Activated effector memory CD4-positive, alpha-beta T cell treated with Interleukin-2 at 50 U/mL for 16 hours (primary cell): ENCODE data around the gene UBAC1.
"Not testable (repeated sequence)": the region's sequence is repeated elsewhere in the genome, so short reads cannot be mapped to it uniquely, and the experiment has no call there.

Experiments
- DNase-seq: peaks from one replicate; pipeline ENCODE4 v3.0.0-alpha.2; 2020

The UBAC1 gene

DNA sequence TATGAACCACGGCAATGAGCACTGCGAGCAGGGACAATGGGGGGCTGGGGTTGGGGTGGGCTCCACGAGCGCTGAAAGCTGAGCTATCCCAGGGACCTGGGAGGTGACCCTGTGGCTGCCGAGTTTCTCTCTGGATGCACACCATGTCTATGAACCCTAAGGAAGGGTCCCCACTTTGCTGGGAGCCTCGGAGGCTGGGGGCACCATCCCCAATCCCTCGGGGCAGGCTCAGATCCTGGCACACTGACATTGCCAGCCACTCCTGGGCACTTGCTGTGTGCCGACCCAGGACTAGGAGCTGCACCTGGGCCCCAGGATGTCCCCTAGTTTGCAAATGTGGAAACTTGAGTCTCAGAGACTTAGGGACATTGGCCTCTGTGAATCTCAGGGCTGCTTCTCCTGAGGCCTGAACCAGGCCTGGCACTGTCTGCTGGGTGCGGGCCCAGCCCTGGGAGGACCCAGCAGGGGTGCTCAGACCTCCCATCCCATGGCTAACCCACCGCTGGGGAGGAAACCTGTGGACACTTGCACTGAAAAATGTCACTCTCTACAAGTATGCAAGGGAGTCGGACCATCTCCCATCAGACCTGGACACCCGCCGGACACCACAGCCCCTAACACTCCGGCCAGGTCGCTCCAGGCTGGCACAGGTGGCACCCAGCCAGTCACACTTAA is 40.8 kb downstream of the UBAC1 start:
- DNase-seq = no peak

DNA sequence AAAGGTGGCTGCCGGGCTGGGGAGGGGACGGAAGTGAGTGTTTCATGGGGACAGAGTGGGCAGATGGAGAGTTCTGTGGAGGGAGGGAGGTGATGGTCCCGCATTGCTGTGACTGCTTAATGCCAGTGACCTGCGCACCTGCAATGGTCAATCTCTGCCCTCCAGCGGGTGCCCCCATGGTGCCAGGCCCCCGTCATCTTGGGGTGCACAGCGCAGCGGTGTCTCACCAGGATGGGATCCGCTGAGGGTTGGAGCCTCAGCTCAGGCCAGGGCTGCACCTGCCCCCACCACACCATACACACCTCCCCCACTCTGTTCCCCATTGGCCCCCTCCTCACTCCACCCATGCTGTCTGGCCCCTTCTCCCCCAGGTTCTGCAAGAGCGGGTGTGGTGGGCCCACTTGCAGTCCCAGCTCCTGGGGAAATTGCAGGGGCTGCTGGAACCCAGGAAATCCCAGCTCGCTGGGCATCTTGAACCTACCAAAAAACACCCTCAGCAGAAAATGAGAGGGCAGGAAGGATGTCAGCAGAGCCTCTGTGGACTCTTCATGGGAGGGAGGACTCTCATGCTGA is 41.8 kb downstream of the UBAC1 start:
- DNase-seq = no peak

DNA sequence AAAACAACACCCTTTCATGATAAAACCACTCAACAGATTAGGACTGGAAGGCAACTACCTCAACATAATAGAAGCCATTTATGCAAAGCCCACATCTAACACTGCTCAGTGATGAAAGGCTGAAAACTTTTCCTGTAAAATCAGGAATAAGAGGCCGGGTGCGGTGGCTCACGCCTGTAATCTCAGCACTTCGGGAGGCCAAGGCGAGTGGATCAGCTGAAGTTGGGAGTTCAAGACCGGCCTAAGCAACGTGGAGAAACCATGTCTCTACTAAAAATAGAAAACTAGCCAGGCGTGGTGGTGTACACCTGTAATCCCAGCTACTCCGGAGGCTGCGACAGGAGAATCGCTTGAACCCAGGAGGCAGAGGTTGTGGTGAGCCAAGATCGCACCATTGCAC is 44.9 kb downstream of the UBAC1 start:
- DNase-seq = not testable (repeated sequence)

DNA sequence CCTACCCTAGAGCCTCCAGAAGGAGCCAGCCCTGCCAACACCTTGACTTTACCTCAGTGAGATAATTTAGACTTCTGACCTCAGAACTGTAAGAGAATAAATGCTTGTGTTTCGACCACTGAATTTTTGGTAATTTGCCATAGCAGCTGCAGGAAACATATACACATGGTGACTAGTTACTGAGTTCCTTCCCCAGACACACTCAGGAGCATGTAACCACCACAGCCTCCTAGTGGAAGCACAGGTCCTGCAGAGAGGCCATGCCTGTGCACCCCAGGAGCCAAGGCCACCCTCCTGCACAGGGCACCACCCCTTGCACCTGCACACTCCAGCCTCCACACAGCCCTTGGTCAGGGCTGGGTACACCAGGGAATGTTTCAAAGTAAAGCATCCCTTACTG is 46.3 kb downstream of the UBAC1 start:
- DNase-seq = no peak

DNA sequence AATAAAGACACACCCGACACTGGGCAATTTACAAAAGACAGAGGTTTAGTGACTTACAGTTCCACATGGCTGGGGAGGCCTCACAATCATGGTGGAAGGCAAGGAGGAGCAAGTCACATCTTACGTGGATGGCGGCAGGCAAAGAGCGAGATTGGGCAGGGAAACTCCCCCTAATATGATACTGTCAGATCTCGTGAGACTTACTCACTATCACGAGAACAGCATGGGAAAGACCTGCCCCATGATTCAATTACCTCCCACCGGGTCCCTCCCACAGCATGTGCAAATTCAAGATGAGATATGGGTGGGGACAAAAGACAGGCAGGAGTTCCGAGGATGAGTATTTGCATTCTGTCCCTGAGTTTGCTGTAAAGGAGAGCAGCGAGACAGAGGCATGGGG is 49.9 kb downstream of the UBAC1 start:
- DNase-seq = not testable (repeated sequence)

DNA sequence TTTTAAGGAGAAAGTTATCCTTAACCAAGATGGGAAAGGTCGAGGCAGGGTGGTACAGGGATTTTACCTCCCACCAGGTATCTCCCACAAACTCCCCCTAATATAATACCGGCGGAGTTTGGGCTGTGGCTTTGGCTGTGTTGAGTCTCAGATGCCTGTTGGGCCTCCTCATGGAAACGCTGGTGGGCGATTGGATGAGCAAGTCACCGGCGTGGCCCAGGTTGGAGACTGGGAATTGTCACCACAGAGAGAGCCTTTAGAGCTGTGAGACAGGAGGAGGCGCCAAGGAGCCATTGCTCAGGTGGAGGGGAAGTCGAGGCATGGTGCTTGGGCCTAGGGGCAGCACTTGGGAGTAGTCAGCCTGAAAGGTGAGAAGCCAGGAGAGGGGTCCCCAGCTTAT is 50.4 kb downstream of the UBAC1 start:
- DNase-seq = no peak

DNA sequence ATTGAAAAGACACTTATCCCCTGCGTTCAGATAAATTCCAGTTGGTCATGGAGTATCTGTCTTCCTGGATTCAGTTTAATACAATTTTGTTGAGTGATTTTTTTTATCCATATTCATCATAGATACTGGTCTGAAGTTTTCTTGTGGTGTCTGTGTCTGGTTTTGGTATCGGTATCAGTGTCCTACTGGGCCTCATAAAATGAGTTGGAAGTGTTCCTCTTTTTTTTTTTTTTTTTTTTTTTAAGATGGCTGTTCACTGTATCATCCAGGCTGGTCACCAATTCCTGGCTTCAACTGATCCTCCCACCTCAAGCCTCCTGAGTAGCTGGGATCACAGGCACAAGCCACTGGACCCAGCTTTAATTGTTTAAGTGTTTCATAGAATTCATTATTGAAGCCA is 51.0 kb downstream of the UBAC1 start:
- DNase-seq = no peak

DNA sequence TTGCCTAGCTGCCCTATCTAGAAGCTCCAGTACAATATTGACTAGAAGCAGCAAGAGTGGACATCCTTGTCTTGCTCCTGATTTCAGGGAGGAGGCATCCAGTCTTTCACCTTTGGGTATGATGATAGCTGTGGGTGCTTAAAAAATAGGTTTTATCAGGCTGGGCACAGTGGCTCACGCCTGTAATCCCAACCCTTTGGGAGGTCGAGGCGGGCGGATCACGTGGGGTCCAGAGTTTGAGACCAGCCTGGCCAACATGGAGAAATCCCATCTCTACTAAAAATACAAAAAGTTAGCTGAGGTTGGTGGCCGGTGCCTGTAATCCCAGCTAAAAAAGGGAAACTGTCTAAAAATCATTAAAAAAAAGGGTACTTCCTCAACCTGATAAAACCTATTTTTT is 51.8 kb downstream of the UBAC1 start:
- DNase-seq = no peak

DNA sequence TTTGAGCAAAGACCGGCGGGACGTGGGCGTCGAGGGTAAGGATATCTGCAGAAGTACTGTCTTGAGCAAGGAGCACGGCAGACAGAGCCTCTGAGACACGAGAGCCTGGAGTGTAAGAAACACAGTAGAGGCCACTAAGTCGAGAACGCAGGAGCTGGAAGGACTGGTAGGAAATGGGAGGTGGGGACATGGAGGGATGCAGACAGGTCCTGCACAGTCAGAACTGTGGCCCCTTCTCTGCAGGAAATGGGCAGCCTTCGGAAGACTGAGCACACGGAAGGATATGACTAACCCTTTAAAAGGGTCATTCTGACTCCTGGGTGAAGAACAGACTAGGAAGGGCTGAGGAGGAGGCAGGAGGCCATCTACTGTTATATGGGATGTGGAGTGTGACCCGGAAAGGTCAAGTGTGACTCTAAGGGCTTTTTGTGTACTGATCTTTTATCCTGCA is 52.4 kb downstream of the UBAC1 start:
- no peak for DNase-seq

DNA sequence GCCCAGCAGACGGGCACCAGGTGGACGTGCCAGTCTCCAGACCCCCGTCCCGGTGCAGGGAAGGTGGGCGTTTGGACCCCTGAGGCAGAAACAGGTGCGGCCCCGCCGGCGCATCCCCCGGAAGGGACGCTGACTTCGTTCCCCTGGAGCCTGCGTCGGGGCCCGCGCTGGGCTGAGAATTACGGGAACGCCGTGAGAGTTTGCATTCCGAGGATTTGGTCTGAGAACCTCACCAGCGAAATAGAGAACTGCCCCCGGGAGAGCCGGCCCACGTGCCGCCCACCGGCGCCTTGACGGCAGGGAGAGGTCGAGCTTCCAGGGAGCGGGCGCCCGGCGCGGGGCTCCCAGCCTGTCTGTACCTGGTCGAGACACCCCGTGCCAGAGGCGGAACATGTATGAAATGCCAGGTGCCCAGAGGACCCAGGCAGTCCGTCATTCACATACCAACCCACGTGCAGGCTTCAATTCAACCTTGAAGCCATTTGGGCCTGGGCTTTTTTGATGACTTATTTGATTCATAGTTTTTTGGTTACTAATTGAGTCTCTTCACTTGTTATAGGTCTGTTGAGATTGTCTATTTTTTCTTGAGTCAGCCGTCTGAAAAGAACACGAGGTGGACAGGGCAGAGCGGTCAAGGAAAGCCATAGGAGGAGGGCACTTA is 53.0 kb downstream of the UBAC1 start:
- DNase-seq = no peak

DNA sequence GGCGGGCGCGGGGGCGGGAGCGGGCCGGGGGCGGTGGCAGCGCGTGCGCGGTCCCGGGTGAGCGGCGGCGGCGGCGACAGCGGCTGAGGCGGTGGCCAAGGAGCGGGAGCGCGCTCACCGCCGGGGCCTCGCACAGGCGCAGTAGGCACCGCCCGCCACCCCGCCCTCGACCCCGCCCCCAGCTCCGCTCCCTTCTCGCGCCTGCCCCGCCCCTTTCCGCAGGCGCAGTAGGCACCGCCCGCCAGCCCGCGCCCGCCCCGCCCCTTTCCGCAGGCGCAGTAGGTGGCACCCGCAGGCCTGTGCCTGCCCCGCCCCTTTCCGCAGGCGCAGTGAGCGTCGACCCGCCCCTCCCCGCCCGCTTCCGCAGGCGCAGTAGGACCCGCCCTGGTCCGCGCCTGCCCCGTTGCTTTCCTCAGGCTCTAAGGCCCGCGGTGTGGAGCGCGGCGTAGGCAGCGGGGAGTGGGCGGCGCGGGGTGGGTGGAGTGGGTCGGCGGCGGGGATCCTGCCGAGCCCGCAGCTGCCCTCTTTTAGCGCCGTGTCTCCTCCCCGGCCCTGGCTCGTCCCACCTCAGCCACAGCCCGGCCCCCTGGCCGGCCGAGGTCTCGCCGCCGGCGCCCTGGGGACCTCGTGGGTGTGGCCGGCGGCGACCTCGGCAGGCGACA is 53.6 kb downstream of the UBAC1 start, which contains the start of gene CAMSAP1:
CAMSAP1 (minus strand) TSS at position 116 of the 662 bp plus-strand sequence. CDS start 387 bp downstream, outside the sequence.
- DNase-seq = peak; percentile 93

DNA sequence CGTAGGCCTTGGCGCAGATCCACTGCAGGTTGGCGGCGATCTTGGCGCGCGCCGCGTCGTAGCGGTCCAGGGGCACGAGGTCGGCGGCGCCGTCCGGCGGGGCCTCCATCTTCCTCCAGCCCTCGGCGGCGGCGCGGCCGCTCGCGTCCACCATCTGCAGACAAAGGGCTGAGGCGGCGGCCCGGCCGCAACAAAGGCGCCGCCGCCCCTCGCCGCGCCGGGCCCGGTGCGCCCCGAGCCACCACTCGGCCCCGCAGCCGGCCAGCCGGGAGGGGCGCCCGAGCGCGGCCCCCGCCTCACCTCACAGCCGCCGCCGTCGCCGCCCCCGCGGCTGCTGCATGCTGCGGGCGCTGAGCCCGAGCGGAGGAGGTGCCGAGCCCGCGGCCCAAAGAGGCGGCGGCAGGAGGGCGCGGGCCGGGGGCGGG is 54.2 kb downstream of the UBAC1 start:
- DNase-seq = no peak

DNA sequence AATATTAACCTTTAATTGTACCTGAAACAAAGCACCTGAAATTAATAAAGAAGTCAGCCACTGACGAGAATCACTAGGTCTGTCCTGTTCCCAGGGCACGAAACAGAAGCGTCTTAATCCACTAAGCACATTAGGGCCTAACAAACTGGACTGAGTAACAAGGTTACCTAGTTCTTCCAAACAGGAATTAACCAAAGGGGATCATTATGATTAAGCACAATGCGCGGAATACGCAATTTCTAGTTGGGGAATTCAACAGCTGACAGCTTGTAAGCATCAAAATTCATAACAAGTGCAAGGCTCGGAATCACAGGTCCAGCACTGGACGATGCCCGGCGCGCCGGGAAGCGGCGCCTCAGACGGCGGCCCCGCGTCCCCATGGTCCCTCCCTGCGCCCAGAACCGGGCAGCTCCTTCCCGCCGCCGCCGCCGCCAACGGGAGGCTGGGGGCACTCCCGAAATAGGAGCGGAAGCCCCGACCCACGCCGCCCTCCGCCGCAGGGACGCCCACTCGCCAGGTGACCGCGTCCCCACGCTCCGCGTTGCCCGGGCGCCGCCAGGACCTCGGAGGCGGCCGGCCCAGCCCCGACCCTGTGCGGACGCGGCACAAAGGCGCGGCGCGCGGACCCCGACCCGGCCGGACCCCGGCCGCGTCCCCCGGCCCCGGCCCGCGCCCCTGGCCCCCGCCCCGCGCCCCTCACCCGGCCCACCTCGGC is 54.7 kb downstream of the UBAC1 start:
- no peak for DNase-seq

DNA sequence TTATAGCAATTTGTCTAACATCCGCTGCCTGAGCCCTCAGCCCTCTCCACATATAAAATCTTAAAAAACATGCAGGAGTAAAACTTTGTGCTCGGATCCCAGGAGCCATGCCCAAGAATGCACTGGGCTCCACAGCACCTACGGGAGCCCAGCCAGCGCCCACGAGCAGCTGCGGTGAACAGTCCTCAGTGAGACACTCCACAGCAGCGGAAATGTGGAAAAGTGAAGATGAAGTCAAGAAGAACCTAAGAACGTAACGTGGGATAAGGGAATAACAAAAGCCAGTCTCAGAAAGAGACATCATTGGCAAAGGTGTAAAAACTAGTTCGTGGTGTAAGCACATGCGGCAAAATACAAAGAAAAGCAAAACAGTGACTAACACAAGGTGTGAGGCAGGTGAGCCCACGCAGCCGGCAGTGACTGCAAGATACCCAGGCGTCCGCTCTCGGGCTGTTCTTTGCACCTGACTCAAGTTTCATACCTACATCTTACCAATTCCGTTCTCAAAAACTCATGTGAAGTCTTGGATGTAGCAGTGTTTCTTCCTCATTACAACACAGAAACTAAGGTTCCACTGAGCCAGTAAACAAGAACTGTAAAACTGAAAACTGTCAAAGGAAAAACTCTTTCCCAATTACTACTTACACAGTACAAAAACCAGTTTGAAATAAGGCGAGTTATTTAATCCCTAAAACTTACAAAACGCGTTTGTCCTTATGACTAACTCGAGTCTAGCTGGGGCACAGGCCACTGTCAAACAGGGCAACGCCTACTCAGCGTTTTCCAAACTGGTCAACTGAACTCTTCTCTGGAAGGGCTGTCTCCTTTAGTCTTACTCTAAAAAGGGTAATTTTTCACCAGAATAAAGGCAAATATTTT is 55.6 kb downstream of the UBAC1 start:
- peak; percentile 34 for DNase-seq

DNA sequence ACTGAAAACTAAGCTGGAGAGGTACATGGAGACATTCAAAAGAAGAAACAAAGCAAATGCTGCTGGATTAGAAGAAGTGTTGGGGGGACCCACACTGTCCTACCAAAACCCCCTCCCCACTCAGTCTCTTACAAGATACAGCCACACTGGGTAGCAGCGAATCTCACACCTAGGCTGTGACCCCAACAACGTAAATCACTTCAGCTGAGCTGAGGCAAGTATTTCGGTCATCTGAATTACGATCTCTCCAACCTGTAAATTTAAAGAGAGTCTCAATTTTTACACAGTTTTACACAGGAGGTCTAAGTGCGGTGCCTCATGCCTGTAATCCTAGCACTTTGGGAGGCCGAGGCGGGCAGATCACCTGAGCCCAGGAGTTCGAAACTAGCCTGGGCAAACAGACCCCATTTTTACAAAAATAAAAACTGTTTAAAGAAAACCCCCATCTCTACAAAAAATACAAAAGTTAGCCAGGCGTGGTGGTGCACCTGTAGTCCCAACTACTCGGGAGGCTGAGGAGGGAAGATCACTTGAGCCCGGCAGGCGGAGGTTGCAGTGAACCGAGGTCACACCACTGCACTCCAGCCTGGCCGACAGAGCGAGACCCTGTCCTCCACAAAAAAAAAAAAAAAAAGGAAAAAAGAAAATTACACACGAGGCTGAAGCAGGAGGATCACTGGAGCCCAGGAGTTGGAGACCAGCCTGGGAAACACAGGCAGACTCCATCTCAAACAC is 57.2 kb downstream of the UBAC1 start:
- no peak for DNase-seq

DNA sequence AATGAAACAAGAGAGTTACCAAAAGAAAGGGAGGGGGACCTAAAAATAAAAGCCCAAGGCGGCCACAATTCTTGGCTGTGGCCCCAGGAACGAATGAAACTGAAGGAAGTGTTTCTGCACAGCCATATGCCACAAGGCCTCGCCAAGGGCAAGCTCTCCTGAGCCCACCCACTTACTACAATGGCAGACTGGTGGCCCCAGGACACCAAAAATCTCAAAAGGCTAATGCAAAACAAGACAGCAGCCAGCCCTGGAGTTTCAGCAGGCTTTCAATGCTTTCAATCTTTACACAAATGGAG is 57.9 kb downstream of the UBAC1 start:
- DNase-seq = no peak

DNA sequence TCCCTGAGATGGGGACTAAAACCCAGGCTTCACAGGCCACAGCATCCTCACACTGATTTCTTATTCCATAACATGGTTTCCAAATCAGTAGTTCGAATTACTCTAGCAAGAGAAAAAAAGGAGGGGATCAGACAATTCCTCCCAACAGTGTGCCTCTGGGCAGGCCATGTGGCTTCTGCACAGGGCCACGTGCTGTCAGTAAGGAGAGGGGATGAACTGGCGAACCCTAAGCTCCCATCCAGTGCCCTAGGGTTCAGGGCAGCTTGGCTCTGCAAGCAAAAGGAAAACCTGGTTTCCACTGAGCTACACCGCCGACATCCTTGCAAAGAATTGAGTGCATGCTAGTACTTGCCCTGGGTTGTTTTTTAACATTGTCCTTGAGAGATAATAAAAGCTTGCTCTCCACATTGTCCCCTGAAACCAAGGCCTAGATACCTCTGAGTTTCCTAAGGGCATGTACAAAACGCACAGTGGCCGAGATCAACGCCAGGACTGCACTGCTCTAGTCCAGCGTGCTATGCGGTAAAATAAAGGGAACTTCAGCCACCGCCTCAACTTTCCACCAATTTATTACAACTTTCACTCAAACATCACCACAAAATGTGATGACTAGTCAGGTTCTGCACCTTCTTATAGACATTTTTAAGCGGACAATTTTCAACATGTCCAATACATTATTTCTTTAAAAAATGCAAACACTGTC is 58.4 kb downstream of the UBAC1 start:
- DNase-seq = no peak

DNA sequence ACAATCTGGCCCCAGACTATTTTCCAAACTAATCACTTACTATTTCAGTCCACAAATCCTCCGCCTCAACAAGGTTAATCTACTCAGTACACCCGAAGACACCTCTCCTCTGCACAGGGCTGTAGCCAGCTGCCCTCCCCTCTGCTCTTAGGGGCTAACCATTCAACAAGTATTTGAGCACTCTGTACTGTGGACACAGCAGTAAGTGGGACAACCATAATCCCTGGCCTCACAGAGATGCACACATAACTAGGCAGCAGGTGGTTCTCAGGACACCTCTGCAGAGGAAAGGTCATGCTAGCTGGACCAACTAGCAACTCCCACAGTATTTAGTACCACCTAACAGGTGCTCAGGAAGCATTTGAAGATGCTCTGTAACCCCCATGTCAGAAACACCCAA is 59.3 kb downstream of the UBAC1 start:
- DNase-seq = no peak

DNA sequence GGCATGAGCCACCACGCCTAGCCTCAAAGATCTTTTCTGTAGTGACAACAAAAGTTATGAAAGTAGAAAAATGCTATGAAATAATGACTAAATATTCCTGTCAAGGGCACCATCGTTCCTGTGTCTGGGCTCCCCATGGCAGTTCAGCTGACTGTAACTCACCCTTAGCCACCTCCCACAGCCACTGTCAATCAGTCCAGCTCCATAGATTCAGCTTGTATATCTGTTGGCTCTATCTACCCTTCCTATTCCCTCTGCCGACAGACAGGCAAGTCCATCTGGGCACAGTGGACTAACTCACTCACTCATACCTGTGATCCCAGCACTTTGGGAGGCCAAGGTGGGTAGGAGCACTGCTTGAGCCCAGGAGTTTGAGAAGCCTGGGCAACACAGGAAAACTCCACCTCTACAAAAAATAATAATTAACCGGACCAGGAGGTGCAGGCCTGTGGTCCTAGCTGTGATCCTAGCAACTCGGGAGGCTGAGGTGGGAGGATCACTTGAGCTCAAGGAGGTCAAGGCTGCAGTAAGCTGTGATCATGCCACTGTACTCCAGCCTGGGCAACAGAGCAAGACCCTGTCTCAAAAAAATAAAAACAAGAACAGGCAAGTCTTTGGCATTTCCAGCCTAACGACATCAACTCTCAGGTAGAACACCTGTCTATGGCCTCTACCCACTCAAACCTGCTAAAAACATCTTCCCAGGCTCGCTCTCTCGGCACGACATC is 60.0 kb downstream of the UBAC1 start:
- DNase-seq = no peak
